Effector memory CD8-positive, alpha-beta T cell (primary cell): ENCODE data around the gene RALGDS.
"Not testable (repeated sequence)": the region's sequence is repeated elsewhere in the genome, so short reads cannot be mapped to it uniquely, and the experiment has no call there.

Experiments used
- ATAC-seq: fragments of 150-1000 bp; cut with Tn5 transposase; replicated peaks from 2 replicates; pipeline ENCODE4 v1.10.0; 2021; ENCODE audit warnings: mild to moderate bottlenecking, moderate library complexity
- DNase-seq, 3 experiments: peaks; one replicate each; pipeline ENCODE4 v3.0.0; 2021
- H3K27ac Mint-ChIP-seq, 2 donors: one replicate each; pipeline ENCODE4 v1.8.0; 2022; ENCODE audit warnings: mild to moderate bottlenecking in 2 of 2, mixed read lengths in 2 of 2, moderate library complexity in 2 of 2
- H3K27me3 Mint-ChIP-seq, 2 donors: one replicate each; pipeline ENCODE4 v1.8.0; 2022; ENCODE audit warnings: mixed read lengths in 2 of 2
- H3K36me3 Mint-ChIP-seq: one replicate; pipeline ENCODE4 v1.8.0; 2022; ENCODE audit warnings: mild to moderate bottlenecking, moderate library complexity, mixed read lengths; ENCODE audit not compliant: insufficient read depth
- H3K4me1 Mint-ChIP-seq, 2 donors: one replicate each; pipeline ENCODE4 v1.8.0; 2022; ENCODE audit warnings: low read depth in 2 of 2, mixed read lengths in 2 of 2
- H3K4me3 Mint-ChIP-seq, 2 donors: one replicate each; pipeline ENCODE4 v1.8.0; 2022; ENCODE audit warnings: mild to moderate bottlenecking in 2 of 2, mixed read lengths in 2 of 2, moderate library complexity in 2 of 2
- H3K9me3 Mint-ChIP-seq, 2 donors: one replicate each; pipeline ENCODE4 v1.8.0; 2022; ENCODE audit warnings: mixed read lengths in 2 of 2

Gene RALGDS

GRCh38 chr9:133070985-133071384 is 50.1 kb downstream of the RALGDS start:
- not testable (repeated sequence) for H3K27me3 Mint-ChIP-seq, H3K27ac Mint-ChIP-seq, H3K4me1 Mint-ChIP-seq, DNase-seq, H3K9me3 Mint-ChIP-seq, ATAC-seq, H3K36me3 Mint-ChIP-seq, H3K4me3 Mint-ChIP-seq

DNA sequence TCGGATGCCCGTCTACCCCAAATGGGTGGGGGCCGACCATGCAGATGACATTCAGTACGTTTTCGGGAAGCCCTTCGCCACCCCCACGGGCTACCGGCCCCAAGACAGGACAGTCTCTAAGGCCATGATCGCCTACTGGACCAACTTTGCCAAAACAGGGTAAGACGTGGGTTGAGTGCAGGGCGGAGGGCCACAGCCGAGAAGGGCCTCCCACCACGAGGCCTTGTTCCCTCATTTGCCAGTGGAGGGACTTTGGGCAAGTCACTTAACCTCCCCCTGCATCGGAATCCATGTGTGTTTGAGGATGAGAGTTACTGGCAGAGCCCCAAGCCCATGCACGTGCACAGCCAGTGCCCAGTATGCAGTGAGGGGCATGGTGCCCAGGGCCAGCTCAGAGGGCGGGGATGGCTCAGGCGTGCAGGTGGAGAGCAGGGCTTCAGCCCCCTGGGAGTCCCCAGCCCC is 50.5 kb downstream of the RALGDS start:
- not testable (repeated sequence) for H3K4me1 Mint-ChIP-seq, H3K4me3 Mint-ChIP-seq, H3K9me3 Mint-ChIP-seq, H3K27ac Mint-ChIP-seq, DNase-seq, ATAC-seq, H3K36me3 Mint-ChIP-seq, H3K27me3 Mint-ChIP-seq

GRCh38 chr9:133068431-133068830 is 52.6 kb downstream of the RALGDS start:
- DNase-seq, H3K4me3 Mint-ChIP-seq, ATAC-seq, H3K27me3 Mint-ChIP-seq, H3K27ac Mint-ChIP-seq, H3K9me3 Mint-ChIP-seq, H3K4me1 Mint-ChIP-seq, H3K36me3 Mint-ChIP-seq: not testable (repeated sequence)

DNA sequence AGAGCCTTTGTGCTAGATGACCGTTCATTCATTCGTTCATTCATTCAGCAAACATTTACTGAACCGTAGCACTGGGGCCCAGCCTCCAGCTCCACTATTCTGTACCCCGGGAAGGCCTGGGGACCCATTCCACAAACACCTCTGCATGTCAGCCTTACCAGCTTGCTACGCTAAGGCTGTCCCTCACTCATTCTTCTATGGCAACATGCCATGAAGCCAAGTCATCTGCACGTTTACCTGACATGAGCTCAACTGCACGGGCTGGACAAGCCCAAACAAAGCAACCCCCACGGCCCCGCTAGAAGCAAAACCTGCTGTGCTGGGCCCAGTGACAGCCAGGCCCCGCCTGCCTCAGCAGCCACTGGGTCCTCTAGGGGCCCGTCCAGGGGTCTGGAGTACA is 53.2 kb downstream of the RALGDS start:
- Mint-ChIP-seq H3K4me1 (no peaks in the 10 kb centered on the region), H3K27ac (no peak overlapping the region), H3K27me3 (no peaks in the 10 kb centered on the region), H3K9me3 (no peaks in the 10 kb centered on the region), H3K4me3 (no peak overlapping the region), H3K36me3 (no peaks in the 10 kb centered on the region)
- no peak for ATAC-seq
- no peak for DNase-seq

DNA sequence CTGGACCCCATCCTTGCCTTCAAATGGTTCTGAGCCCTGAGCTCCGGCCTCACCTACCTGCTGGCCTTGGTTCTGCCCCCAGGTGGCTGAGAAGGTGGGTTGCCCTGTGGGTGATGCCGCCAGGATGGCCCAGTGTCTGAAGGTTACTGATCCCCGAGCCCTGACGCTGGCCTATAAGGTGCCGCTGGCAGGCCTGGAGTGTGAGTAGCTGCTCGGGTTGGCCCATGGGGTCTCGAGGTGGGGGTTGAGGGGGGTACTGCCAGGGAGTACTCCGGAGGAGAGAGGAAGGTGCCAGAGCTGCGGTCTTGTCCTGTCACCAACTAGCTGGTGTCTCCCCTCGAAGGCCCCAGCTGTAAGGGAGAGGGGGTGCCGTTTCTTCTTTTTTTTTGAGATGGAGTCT is 54.0 kb downstream of the RALGDS start:
- no peak overlapping the region for H3K27ac Mint-ChIP-seq
- H3K27me3 Mint-ChIP-seq, result no peaks in the 10 kb centered on the region
- H3K4me1 Mint-ChIP-seq, result no peaks in the 10 kb centered on the region
- H3K9me3 Mint-ChIP-seq, result no peaks in the 10 kb centered on the region
- no peak for ATAC-seq
- no peaks in the 10 kb centered on the region for H3K36me3 Mint-ChIP-seq
- no peak for DNase-seq
- H3K4me3 Mint-ChIP-seq, result no peak overlapping the region

DNA sequence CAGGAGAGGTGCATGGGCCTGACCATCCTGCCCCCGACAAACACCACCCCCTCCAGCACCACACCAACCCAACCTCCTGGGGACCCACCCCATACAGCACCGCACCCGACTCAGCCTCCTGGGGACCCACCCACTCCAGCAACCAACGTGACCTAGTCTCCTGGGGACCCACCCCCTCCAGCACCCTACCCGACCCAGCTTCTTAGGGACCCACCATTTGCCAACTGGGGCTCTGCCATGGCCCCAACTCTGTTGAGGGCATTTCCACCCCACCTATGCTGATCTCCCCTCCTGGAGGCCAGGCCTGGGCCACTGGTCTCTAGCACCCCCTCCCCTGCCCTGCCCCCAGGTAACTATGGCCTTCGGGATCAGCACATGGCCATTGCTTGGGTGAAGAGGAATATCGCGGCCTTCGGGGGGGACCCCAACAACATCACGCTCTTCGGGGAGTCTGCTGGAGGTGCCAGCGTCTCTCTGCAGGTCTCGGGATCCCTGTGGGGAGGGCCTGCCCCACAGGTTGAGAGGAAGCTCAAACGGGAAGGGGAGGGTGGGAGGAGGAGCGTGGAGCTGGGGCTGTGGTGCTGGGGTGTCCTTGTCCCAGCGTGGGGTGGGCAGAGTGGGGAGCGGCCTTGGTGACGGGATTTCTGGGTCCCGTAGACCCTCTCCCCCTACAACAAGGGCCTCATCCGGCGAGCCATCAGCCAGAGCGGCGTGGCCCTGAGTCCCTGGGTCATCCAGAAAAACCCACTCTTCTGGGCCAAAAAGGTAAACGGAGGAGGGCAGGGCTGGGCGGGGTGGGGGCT is 54.7 kb downstream of the RALGDS start:
- no peak for DNase-seq
- no peak for ATAC-seq
- Mint-ChIP-seq H3K9me3 (no peaks in the 10 kb centered on the region), H3K4me1 (no peaks in the 10 kb centered on the region), H3K36me3 (no peaks in the 10 kb centered on the region), H3K4me3 (no peak overlapping the region), H3K27ac (peak overlapping the region in 1 of 2 donors; percentile 26), H3K27me3 (no peaks in the 10 kb centered on the region)

GRCh38 chr9:133065070-133065388 is 56.0 kb downstream of the RALGDS start:
- Mint-ChIP-seq H3K27me3 (no peaks in the 10 kb centered on the region), H3K27ac (no peak overlapping the region), H3K4me3 (no peak overlapping the region), H3K4me1 (peaks cover 0 to 2% of the 10 kb centered on the region in 2 donors), H3K9me3 (no peaks in the 10 kb centered on the region), H3K36me3 (no peaks in the 10 kb centered on the region)
- ATAC-seq (no peak), DNase-seq (no peak)

GRCh38 chr9:133064241-133065069 is 56.6 kb downstream of the RALGDS start:
- DNase-seq (no peak), ATAC-seq (no peak)
- Mint-ChIP-seq H3K27me3 (no peaks in the 10 kb centered on the region), H3K9me3 (no peaks in the 10 kb centered on the region), H3K4me3 (no peak overlapping the region), H3K27ac (no peak overlapping the region), H3K36me3 (no peaks in the 10 kb centered on the region), H3K4me1 (peaks cover 2 to 6% of the 10 kb centered on the region in 2 donors)

GRCh38 chr9:133063500-133064231 is 57.4 kb downstream of the RALGDS start:
- Mint-ChIP-seq H3K27ac (peak overlapping the region in 1 of 2 donors; percentile 41), H3K4me1 (peaks cover 10 to 14% of the 10 kb centered on the region in 2 donors), H3K36me3 (no peaks in the 10 kb centered on the region), H3K4me3 (no peak overlapping the region), H3K27me3 (no peaks in the 10 kb centered on the region), H3K9me3 (no peaks in the 10 kb centered on the region)
- no peak for ATAC-seq
- no peak for DNase-seq

DNA sequence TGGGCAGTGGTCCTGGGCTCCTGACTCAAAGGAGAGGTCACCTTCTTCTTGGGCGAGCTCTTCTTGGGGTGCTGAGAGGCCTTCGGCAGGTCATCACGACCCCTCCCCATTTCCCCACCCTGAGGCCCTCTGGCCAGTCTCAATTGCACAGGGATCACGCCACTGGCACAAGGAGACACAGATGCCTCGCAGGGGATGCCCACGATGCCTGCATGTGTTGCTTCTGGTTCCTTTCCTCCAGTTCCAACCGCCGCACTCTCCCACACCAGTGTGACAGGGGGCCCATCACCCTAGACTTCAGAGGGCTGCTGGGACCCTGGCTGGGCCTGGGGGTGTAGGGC is 57.9 kb downstream of the RALGDS start:
- no peaks in the 10 kb centered on the region for H3K36me3 Mint-ChIP-seq
- H3K4me3 Mint-ChIP-seq, result no peak overlapping the region
- H3K9me3 Mint-ChIP-seq, result no peaks in the 10 kb centered on the region
- DNase-seq, result no peak
- H3K27ac Mint-ChIP-seq, result peak overlapping the region in 1 of 2 donors; percentile 41
- ATAC-seq, result no peak
- no peaks in the 10 kb centered on the region for H3K27me3 Mint-ChIP-seq
- H3K4me1 Mint-ChIP-seq, result peaks cover 14 to 20% of the 10 kb centered on the region in 2 donors

DNA sequence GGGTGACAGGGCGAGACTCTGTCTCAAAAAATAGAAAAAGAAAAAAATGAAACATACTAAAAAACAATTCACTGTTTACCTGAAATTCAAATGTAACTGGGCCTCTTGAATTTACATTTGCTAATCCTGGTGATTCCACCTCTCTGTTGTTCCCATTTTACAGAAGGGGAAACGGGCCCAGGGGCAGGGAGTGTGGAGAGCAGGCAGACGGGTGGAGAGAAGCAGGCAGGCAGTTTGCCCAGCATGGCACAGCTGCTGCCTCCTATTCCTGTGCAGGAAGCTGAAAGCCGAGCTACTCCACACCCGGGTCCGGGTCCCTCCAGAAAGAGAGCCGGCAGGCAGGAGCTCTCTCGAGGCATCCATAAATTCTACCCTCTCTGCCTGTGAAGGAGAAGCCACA is 58.5 kb downstream of the RALGDS start:
- H3K36me3 Mint-ChIP-seq, H3K27me3 Mint-ChIP-seq, DNase-seq, H3K4me3 Mint-ChIP-seq, H3K9me3 Mint-ChIP-seq, H3K27ac Mint-ChIP-seq, ATAC-seq: not testable (repeated sequence)
- H3K4me1 Mint-ChIP-seq, result peaks cover 19 to 24% of the 10 kb centered on the region in 2 donors

- Mint-ChIP-seq H3K27ac (peak within 1 kb of the TSS in 1 of 2 donors; percentile 56), H3K4me1 (peaks cover 19 to 25% of the 10 kb centered on the region in 2 donors)
- not testable (repeated sequence) for H3K9me3 Mint-ChIP-seq, DNase-seq, ATAC-seq, H3K4me3 Mint-ChIP-seq, H3K36me3 Mint-ChIP-seq, H3K27me3 Mint-ChIP-seq
These were observed 59.3 kb downstream of the RALGDS start, which contains the start of gene CEL for GRCh38 chr9:133061764-133062145. TSS of gene CEL (plus strand) at chr9:133061981. CDS start at chr9:133062003, 22 bp downstream.

- not testable (repeated sequence) for DNase-seq, ATAC-seq, H3K27me3 Mint-ChIP-seq, H3K36me3 Mint-ChIP-seq, H3K9me3 Mint-ChIP-seq, H3K4me3 Mint-ChIP-seq
- Mint-ChIP-seq H3K4me1 (peaks cover 19 to 25% of the 10 kb centered on the region in 2 donors), H3K27ac (peak overlapping the region in 1 of 2 donors; percentile 56)
These were observed 59.8 kb downstream of the RALGDS start for GRCh38 chr9:133061019-133061763.
